Chondrocyte (in vitro differentiated cells): ENCODE data around the gene ZSCAN21. TPM values are rescaled to one million over a fixed set of nuclear protein-coding genes. Genes with fewer than 3 reads are reported as not detected.
A peak's percentile ranks its signal among the peaks of the same experiment; 100 is the strongest.

Experiments used
- DNase-seq: peaks from one replicate; pipeline ENCODE4 v3.0.0; 2021; ENCODE audit warnings: mixed read lengths, low spot score
- H3K27ac Mint-ChIP-seq: one replicate; pipeline ENCODE4 v1.8.0; 2021; ENCODE audit warnings: mild to moderate bottlenecking, moderate library complexity, mixed read lengths; ENCODE audit not compliant: unreplicated experiment
- H3K27me3 Mint-ChIP-seq: 2 replicates; pipeline ENCODE4 v1.8.0; 2021; ENCODE audit warnings: low read depth, mixed read lengths
- H3K36me3 Mint-ChIP-seq: 2 replicates; pipeline ENCODE4 v1.8.0; 2021; ENCODE audit warnings: low read depth, mixed read lengths
- H3K4me1 Mint-ChIP-seq: 2 replicates; pipeline ENCODE4 v1.8.0; 2021; ENCODE audit warnings: low read depth, mild to moderate bottlenecking, mixed read lengths
- H3K4me3 Mint-ChIP-seq: one replicate; pipeline ENCODE4 v1.8.0; 2021; ENCODE audit warnings: mild to moderate bottlenecking, moderate library complexity, mixed read lengths; ENCODE audit not compliant: unreplicated experiment
- H3K9me3 Mint-ChIP-seq: 2 replicates; pipeline ENCODE4 v1.8.0; 2021; ENCODE audit warnings: low read depth, mixed read lengths
- total RNA-seq: library from RNA; stranded (reverse); gene quantifications from 3 replicates; pipeline ENCODE4 v1.2.1, GENCODE V29; 2021
- TF ChIP-seq, protein P1 (sequence below): fragments of 200-600 bp; sonication (generic); IDR thresholded peaks from 2 replicates; pipeline ENCODE4 v1.5.0; 2021; ENCODE audit warnings: antibody characterized with exemption, mild to moderate bottlenecking, moderate library complexity

ZSCAN21 gene
- total RNA-seq, 1 donor from 2014 or later = 13.1 TPM

DNA sequence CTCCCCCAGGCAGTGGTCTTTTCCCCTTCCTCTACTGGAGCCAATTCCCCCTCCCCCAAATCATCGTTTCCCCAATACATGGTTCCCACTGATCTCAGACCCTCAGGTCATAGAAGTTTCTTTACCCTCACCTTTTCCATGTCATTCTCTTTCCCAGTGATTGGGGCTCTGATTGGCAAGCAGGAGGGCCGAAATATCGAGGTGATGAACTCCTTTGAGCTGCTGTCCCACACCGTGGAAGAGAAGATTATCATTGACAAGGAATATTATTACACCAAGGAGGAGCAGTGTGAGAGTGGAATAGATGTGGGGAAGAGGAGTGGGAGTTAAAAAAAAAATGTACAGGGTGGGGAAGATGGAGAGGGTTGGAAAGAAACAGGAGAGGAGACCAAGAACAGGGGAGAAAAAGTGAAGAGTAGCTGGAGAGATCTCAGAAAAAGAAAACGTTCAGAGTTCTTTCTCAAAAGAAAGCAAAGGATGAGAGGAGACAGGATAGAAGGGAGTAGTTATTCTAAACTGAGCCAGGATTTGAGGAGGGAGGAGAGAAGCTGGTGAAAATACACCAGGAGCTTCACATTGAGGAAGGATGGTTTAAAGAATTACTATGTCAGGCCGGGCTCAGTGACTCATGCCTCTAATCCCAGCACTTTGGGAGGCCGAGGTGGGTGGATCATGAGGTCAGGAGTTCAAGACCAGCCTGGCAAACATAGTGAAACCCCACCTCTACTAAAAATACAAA is 40.1 kb downstream of the ZSCAN21 start:
- TF ChIP-seq, protein P1, sequence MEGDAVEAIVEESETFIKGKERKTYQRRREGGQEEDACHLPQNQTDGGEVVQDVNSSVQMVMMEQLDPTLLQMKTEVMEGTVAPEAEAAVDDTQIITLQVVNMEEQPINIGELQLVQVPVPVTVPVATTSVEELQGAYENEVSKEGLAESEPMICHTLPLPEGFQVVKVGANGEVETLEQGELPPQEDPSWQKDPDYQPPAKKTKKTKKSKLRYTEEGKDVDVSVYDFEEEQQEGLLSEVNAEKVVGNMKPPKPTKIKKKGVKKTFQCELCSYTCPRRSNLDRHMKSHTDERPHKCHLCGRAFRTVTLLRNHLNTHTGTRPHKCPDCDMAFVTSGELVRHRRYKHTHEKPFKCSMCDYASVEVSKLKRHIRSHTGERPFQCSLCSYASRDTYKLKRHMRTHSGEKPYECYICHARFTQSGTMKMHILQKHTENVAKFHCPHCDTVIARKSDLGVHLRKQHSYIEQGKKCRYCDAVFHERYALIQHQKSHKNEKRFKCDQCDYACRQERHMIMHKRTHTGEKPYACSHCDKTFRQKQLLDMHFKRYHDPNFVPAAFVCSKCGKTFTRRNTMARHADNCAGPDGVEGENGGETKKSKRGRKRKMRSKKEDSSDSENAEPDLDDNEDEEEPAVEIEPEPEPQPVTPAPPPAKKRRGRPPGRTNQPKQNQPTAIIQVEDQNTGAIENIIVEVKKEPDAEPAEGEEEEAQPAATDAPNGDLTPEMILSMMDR = no peak
- Mint-ChIP-seq H3K27ac (peak overlapping the region; percentile 83), H3K9me3 (no peaks in the 10 kb centered on the region), H3K36me3 (peaks cover 27% of the 10 kb centered on the region), H3K4me1 (peaks cover 31% of the 10 kb centered on the region), H3K27me3 (no peaks in the 10 kb centered on the region), H3K4me3 (peak overlapping the region; percentile 92)
- no peak for DNase-seq

DNA sequence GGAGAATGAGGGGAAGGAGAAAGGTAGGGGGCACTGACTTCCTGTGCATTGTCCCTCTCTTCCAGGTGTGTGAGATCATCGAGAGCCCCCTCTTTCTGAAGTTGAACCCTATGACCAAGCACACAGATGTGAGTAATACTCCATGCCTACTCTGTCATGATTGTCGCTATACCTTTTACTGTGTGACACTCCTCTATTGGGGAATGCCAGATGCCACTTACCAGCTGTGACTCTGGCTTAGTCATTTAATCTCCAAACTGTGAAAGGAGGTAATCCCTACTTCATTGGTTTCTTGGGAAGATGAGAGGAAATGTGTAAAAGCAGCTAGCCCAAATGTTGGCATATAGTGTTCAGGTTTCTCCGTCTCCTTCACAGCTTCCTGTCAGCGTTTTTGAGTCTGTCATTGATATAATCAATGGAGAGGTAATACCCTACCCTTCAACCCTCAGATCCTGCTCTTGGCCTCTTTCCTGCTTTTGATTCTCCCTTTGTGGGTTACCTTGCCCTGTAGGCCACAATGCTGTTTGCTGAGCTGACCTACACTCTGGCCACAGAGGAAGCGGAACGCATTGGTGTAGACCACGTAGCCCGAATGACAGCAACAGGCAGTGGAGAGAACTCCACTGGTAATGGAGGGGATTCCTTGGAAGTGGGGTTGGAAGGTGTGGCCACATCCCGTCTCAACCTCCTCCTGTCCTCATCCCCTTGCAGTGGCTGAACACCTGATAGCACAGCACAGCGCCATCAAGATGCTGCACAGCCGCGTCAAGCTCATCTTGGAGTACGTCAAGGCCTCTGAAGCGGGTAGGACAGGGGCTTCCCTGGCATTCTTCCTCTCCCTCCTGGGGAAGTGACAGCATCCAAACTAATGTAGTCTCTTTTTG is 41.2 kb downstream of the ZSCAN21 start:
- H3K27me3 Mint-ChIP-seq = no peaks in the 10 kb centered on the region
- DNase-seq = no peak
- H3K4me3 Mint-ChIP-seq = no peak overlapping the region
- TF ChIP-seq, protein P1 = no peak
- H3K9me3 Mint-ChIP-seq = no peaks in the 10 kb centered on the region
- peaks cover 31% of the 10 kb centered on the region for H3K4me1 Mint-ChIP-seq
- peaks cover 34% of the 10 kb centered on the region for H3K36me3 Mint-ChIP-seq
- H3K27ac Mint-ChIP-seq = peak overlapping the region; percentile 5

DNA sequence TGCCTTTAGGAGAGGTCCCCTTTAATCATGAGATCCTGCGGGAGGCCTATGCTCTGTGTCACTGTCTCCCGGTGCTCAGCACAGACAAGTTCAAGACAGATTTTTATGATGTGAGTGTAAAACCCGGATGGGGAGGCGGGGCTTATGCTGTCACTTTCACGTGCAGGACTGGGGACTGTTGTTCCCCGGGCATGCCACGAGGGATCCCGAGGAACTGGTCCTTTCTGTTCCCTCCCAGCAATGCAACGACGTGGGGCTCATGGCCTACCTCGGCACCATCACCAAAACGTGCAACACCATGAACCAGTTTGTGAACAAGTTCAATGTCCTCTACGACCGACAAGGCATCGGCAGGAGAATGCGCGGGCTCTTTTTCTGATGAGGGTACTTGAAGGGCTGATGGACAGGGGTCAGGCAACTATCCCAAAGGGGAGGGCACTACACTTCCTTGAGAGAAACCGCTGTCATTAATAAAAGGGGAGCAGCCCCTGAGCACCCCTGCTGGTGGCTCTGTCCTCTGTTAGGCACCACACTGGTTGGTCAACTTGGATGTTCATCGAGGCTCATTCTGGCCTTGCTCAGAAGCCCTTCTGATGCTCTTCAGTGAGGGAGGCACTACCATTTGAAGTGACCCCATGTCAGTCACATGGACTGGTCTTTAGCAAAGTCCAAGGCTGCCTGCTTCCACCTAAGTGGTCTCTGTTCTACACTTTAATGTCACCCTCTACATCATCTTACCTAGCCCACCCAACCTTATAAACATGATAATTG is 42.0 kb downstream of the ZSCAN21 start:
- TF ChIP-seq, protein P1 = peak; percentile 15
- Mint-ChIP-seq H3K27ac (peak overlapping the region; percentile 61), H3K27me3 (no peaks in the 10 kb centered on the region), H3K36me3 (peaks cover 38% of the 10 kb centered on the region), H3K9me3 (no peaks in the 10 kb centered on the region), H3K4me1 (peaks cover 31% of the 10 kb centered on the region), H3K4me3 (no peak overlapping the region)
- DNase-seq = no peak

DNA sequence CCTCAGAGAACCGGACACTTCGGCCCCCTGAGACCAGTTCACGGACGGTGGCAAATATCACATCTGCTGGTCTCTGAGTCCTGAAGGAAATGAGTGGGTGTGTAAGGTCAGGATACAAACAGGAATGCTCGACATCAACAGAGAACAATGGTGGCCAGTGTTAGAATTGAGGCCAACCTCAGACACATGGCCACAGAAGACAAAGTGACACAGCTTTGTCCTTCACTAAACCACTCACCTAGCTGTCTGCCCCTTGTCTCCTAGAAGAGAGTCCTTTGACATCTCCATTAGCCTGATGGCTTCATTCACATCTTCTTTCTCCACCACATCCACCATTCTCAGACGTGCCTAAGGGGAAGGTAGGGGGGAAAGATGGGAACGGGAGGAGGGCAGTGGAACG is 43.5 kb downstream of the ZSCAN21 start:
- DNase-seq = no peak
- TF ChIP-seq, protein P1 = no peak
- Mint-ChIP-seq H3K36me3 (peaks cover 48% of the 10 kb centered on the region), H3K27me3 (no peaks in the 10 kb centered on the region), H3K27ac (no peak overlapping the region), H3K4me1 (peaks cover 17% of the 10 kb centered on the region), H3K9me3 (no peaks in the 10 kb centered on the region), H3K4me3 (no peak overlapping the region)

DNA sequence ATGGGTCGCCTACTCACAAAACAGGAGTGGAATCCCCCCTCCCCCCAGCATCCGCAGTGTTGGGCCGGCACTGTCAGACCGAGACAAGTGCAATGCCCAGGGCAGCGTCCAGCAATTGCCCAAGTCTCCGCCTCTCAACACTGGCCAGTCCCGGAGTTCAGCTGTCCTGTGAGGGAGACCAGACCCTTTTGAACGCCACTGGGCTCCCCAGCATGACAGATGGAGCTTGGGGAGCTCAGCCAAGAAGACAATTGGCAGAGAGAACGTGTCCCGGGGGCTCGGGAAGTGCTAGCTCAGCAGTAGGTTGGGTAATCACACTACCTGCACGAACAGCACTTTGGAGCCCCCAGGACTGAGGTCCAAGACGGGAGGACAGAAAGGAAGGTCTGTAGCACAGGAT is 43.9 kb downstream of the ZSCAN21 start:
- Mint-ChIP-seq H3K27me3 (no peaks in the 10 kb centered on the region), H3K4me1 (peaks cover 15% of the 10 kb centered on the region), H3K36me3 (peaks cover 51% of the 10 kb centered on the region), H3K27ac (no peak overlapping the region), H3K4me3 (no peak overlapping the region), H3K9me3 (no peaks in the 10 kb centered on the region)
- TF ChIP-seq, protein P1 = no peak
- DNase-seq = no peak
